ENCODE measurements around the gene CACNA2D4.

GRCh38 chr12:1855241-1855640, 63.2 kb downstream of the CACNA2D4 start:
- TF ChIP-seq EZH2 (IDR thresholded peaks at IDR 0.05; ENCODE audit: low read length, missing control alignments) = no peak
- no peak for TF ChIP-seq CTCF (conservative IDR thresholded peaks at IDR 0.05 in 1 of 2, IDR thresholded peaks at IDR 0.05 in 1 of 2; ENCODE audit: low read depth in 1 of 2, low read length in 2 of 2)
